Rectal smooth muscle tissue (tissue), 1 donor: ENCODE results near the gene WDFY1.

Experiments
- H3K27ac ChIP-seq: one replicate; pipeline ENCODE4 v1.7.0; 2013; ENCODE audit warnings: low read depth, low read length, inconsistent platforms
- H3K27me3 ChIP-seq: one replicate; pipeline ENCODE4 v1.7.0; 2013; ENCODE audit warnings: low read length; ENCODE audit not compliant: control insufficient read depth, insufficient read depth
- H3K36me3 ChIP-seq: one replicate; pipeline ENCODE4 v1.7.0; 2013; ENCODE audit warnings: low read length; ENCODE audit not compliant: control insufficient read depth, insufficient read depth
- H3K4me1 ChIP-seq: one replicate; pipeline ENCODE4 v1.7.0; 2013; ENCODE audit warnings: low read length; ENCODE audit not compliant: control insufficient read depth, insufficient read depth
- H3K4me3 ChIP-seq: one replicate; pipeline ENCODE4 v1.7.0; 2013; ENCODE audit warnings: low read length
- H3K9ac ChIP-seq: one replicate; pipeline ENCODE4 v1.7.0; 2013; ENCODE audit warnings: low read length

WDFY1 gene

GRCh38 chr2:223944703-223945531 is at the start of gene WDFY1:
WDFY1 (minus strand) TSS chr2:223945335; CDS start chr2:223945284, 51 bp downstream.
- peak within 1 kb of the TSS; percentile 82 for H3K9ac ChIP-seq
- peak within 1 kb of the TSS; percentile 89 for H3K4me3 ChIP-seq
- H3K4me1 ChIP-seq: no peaks in the 10 kb centered on the region
- H3K36me3 ChIP-seq: no peaks in the 10 kb centered on the region
- H3K27me3 ChIP-seq: no peaks in the 10 kb centered on the region
- peak within 1 kb of the TSS; percentile 80 for H3K27ac ChIP-seq

- no peak overlapping the region for H3K27ac ChIP-seq
- H3K4me1 ChIP-seq: no peaks in the 10 kb centered on the region
- H3K9ac ChIP-seq: no peak overlapping the region
- H3K36me3 ChIP-seq: no peaks in the 10 kb centered on the region
- no peak overlapping the region for H3K4me3 ChIP-seq
- H3K27me3 ChIP-seq: no peaks in the 10 kb centered on the region
Measured at GRCh38 chr2:223994562-223995162, 49.5 kb upstream of the WDFY1 start.

DNA sequence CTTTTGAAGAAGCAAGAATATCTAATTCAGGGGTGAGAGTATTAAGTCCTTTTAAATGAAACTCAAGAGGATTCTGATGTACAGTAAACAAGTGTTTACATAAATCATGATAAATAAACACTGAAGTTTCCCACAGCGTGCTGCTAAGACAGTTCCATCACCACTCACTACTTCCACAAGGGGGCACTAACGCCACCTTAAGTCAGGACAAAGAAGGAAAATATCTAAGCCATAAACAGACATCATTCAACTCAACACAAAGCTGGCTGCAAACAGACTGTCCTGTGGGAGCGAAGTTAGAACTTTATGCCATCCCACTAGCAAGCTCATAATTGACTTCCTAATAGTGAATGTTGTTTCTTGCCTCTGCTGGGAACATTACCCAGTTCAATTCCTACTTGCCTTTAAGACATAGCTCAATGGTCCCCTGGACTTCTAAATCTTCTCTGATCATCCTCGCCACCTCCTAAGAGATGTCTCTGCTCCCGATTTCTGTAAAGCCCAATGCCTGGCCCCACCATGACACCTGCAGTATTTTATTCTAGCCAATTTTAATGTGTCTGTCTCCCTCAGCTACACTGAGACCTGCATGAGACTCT is 48.6 kb upstream of the WDFY1 start:
- no peak overlapping the region for H3K27ac ChIP-seq
- no peak overlapping the region for H3K4me3 ChIP-seq
- no peaks in the 10 kb centered on the region for H3K36me3 ChIP-seq
- no peaks in the 10 kb centered on the region for H3K27me3 ChIP-seq
- no peak overlapping the region for H3K9ac ChIP-seq
- no peaks in the 10 kb centered on the region for H3K4me1 ChIP-seq

- Histone ChIP-seq H3K9ac (no peak overlapping the region), H3K27me3 (no peaks in the 10 kb centered on the region), H3K4me3 (no peak overlapping the region), H3K36me3 (no peaks in the 10 kb centered on the region), H3K4me1 (no peaks in the 10 kb centered on the region), H3K27ac (no peak overlapping the region)
Measured at GRCh38 chr2:223991611-223992010, 46.5 kb upstream of the WDFY1 start.

- no peaks in the 10 kb centered on the region for H3K4me1 ChIP-seq
- no peak overlapping the region for H3K27ac ChIP-seq
- H3K36me3 ChIP-seq: no peaks in the 10 kb centered on the region
- H3K27me3 ChIP-seq: peaks cover 3% of the 10 kb centered on the region
- H3K4me3 ChIP-seq: no peak overlapping the region
- no peak overlapping the region for H3K9ac ChIP-seq
Measured at GRCh38 chr2:223989856-223990232, 44.7 kb upstream of the WDFY1 start.

GRCh38 chr2:223989206-223989855 is 44.2 kb upstream of the WDFY1 start:
- Histone ChIP-seq H3K4me3 (no peak overlapping the region), H3K9ac (no peak overlapping the region), H3K36me3 (no peaks in the 10 kb centered on the region), H3K4me1 (no peaks in the 10 kb centered on the region), H3K27ac (no peak overlapping the region), H3K27me3 (peaks cover 3% of the 10 kb centered on the region)

DNA sequence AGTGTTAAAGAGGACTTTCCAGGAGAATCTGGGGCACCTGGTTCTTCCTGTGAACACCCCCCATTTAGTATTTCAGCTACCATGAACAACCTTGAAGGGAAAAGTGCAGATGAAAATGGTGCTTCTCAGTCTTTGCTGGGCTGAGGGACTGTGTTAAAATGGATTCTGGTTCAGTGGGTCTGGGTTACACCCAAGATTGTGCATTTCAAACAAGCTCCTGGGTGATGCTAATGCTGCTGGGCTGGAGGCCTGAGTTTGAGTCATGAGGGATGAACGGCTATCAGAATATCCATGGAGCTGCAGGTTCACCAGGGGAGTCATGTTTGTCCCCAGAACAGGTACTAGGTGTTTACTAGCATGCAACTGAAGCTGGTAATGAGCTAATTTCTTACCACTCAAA is 36.1 kb upstream of the WDFY1 start:
- Histone ChIP-seq H3K27ac (no peak overlapping the region), H3K4me1 (no peaks in the 10 kb centered on the region), H3K27me3 (peaks cover 3% of the 10 kb centered on the region), H3K36me3 (no peaks in the 10 kb centered on the region), H3K4me3 (no peak overlapping the region), H3K9ac (no peak overlapping the region)

DNA sequence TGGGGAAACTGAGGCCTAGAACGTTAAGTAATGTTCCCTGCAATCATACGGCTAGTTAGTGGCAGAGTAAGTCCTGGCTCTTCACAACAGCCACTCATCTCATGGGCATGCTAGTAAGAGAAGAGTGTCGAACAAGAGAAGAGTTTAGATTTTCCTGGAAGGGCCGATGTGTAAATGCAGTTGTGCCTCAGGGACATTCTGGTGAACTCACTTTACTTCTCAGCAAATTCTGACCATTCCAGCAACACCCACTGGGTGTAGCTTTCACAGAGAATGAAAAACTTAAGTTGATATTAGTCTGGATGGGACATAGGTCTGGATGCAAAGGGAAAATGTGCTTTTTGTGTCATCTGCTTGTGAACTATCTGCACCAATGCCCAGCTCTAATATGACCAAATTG is 35.7 kb upstream of the WDFY1 start:
- Histone ChIP-seq H3K9ac (no peak overlapping the region), H3K27ac (no peak overlapping the region), H3K4me1 (no peaks in the 10 kb centered on the region), H3K27me3 (peaks cover 3% of the 10 kb centered on the region), H3K4me3 (no peak overlapping the region), H3K36me3 (no peaks in the 10 kb centered on the region)

DNA sequence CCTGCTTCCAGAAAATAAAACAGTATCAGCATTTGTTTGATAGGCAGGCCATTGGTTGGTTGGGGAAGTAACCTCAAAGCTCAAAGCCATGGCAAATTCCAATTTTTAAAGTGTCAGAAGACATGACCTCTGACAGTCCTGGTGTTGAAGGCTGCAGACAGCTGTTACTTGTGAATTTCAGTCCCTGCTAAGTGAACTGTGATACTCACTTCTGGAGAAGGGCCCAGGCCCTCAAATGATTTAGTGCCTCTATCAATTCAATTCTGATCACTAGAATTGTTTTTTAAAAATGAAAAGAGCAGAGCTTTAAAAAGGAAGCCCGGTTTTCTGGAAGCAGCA is 35.2 kb upstream of the WDFY1 start:
- H3K27ac ChIP-seq: no peak overlapping the region
- H3K4me3 ChIP-seq: no peak overlapping the region
- no peaks in the 10 kb centered on the region for H3K4me1 ChIP-seq
- H3K36me3 ChIP-seq: no peaks in the 10 kb centered on the region
- no peak overlapping the region for H3K9ac ChIP-seq
- H3K27me3 ChIP-seq: peaks cover 1% of the 10 kb centered on the region

DNA sequence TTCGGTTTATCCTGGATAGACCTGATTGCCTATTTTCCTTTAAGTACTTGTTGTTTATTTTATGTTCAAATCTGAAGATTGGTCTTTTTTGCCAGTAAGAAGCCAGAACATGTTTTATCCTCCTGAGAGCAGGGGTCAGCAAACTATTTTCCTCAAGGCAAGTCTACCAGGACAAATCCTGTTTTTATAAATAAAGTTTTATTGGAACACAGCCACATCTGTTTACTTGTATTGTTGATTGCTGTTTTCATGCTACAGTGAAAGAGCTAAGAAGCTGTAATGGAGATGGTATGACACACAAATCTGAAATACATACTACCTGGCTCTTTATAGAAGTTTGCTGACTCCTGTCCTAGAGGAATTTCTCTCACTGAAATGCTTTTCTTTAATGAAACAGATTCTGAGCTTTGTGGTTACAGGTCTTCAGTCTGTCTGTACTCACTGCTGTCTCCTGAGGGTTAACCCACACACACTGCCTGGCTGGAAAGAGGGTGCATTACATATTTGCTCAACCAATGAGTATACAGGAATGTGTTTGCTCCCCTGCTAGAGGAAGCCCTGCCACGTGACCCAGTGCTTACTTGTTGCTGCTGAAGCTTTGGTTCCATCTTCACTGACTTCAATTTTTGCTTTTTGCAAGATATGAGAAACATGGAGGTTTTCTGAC is 34.7 kb upstream of the WDFY1 start:
- H3K36me3 ChIP-seq: no peaks in the 10 kb centered on the region
- H3K27ac ChIP-seq: no peak overlapping the region
- no peak overlapping the region for H3K9ac ChIP-seq
- no peaks in the 10 kb centered on the region for H3K4me1 ChIP-seq
- no peak overlapping the region for H3K4me3 ChIP-seq
- no peaks in the 10 kb centered on the region for H3K27me3 ChIP-seq

- H3K4me3 ChIP-seq: no peak overlapping the region
Measured at GRCh38 chr2:223978451-223978850, 33.3 kb upstream of the WDFY1 start.

DNA sequence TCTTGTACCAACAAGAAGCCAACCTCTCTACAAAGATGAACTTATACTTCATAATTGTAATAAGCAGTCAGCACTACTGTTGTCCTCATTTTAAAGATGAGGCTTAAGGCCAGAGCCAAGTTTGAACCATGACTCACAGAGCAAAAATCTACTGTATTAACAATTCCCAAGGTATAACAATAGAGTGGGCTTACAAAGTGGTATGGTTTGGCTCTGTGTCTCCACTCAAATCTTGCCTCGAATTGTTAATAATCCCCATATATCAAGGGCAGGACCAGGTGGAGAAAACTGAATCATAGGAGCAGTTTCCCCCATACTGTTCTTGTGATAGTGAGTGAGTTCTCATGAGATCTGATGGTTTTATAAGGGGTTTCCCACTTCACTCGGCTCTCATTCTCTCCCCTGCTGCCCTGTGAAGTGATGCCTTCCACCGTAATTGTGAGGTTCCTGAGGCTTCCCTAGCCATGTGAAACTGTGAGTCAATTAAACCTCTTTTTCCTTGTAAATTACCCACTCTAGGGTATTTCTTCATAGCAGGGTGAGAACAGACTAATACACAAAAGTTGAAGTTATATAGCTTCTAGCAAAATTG is 31.6 kb upstream of the WDFY1 start:
- Histone ChIP-seq H3K36me3 (no peaks in the 10 kb centered on the region), H3K9ac (no peak overlapping the region), H3K27me3 (no peaks in the 10 kb centered on the region), H3K4me3 (no peak overlapping the region), H3K27ac (no peak overlapping the region), H3K4me1 (no peaks in the 10 kb centered on the region)

More at GRCh38 chr2:223978451-223978850, 33.3 kb upstream of the WDFY1 start:
- no peaks in the 10 kb centered on the region for H3K27me3 ChIP-seq
- H3K27ac ChIP-seq: no peak overlapping the region
- H3K4me1 ChIP-seq: no peaks in the 10 kb centered on the region
- no peak overlapping the region for H3K9ac ChIP-seq
- H3K36me3 ChIP-seq: no peaks in the 10 kb centered on the region
